Ishikawa (cell line): ENCODE measurements around the gene APOH.

Source experiments
- YY1 ChIP-seq: IDR thresholded peaks from 2 replicates; pipeline ENCODE4 v1.6.1; 2012; ENCODE audit warnings: low read depth
- TF ChIP-seq, protein P1 (sequence below): IDR thresholded peaks from 2 replicates; pipeline ENCODE4 v1.6.1; 2012

- no peak for TF ChIP-seq YY1
- TF ChIP-seq, protein P1, sequence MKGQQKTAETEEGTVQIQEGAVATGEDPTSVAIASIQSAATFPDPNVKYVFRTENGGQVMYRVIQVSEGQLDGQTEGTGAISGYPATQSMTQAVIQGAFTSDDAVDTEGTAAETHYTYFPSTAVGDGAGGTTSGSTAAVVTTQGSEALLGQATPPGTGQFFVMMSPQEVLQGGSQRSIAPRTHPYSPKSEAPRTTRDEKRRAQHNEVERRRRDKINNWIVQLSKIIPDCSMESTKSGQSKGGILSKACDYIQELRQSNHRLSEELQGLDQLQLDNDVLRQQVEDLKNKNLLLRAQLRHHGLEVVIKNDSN = no peak
Observed at GRCh38 chr17:66187718-66188117, 41.5 kb downstream of the APOH start.
